Endothelial cell of umbilical vein (primary cell): Measurements from ENCODE around the gene FUZ. TPM values are rescaled to one million over a fixed set of nuclear protein-coding genes. Genes with fewer than 3 reads are reported as not detected.

ENCODE experiments used
- BruUV-seq: library from RNA; stranded (reverse); fragments of 400-500 nt; replicated peaks from 2 replicates; lab custom pipeline; 2021; lab: Mats Ljungman, UMichigan
- CTCF ChIA-PET: fragments of 300-600, 350-600 bp; sonication (Branson Sonifier 250); formaldehyde crosslinking; loops from one replicate; lab custom pipeline; 2021; ENCODE audit warnings: antibody characterized with exemption, inconsistent platforms; lab: Charles Lee
- POLR2A ChIA-PET: fragments of 300-600, 350-600 bp; sonication (Branson Sonifier 250); formaldehyde crosslinking; loops from one replicate; lab custom pipeline; 2021; ENCODE audit warnings: antibody characterized with exemption, inconsistent platforms; lab: Charles Lee
- DNase-seq: peaks from one replicate; pipeline ENCODE4 v3.0.0-alpha.2; 2011; ENCODE audit warnings: low read depth, low spot score
- FAIRE-seq: peaks from 2 replicates; lab custom pipeline; 2011; peaks lifted over from hg19 to GRCh38; lab: Jason Lieb, UNC
- H2AFZ ChIP-seq: 2 replicates; pipeline ENCODE4 v1.6.0; 2012; ENCODE audit warnings: low read depth, low read length, control low read depth, inconsistent platforms
- H3K27ac ChIP-seq: 2 replicates; pipeline ENCODE4 v1.5.1; 2011; ENCODE audit warnings: low read depth, mild to moderate bottlenecking, control low read depth, low read length, moderate library complexity; ENCODE audit not compliant: insufficient read depth
- H3K27me3 ChIP-seq, 2 experiments: 2 replicates each; pipeline versions ENCODE4 v1.6.0 to v1.6.1; 2011; ENCODE audit warnings: low read length in 2 of 2, mixed read lengths in 1 of 2; ENCODE audit not compliant: control insufficient read depth in 2 of 2, insufficient read depth in 2 of 2
- H3K36me3 ChIP-seq, 2 experiments: 2 replicates in 1 of 2; 3 replicates in 1 of 2; pipeline ENCODE4 v1.5.1; 2011; ENCODE audit warnings: low read length in 2 of 2, mild to moderate bottlenecking in 1 of 2, moderate library complexity in 1 of 2; ENCODE audit not compliant: control insufficient read depth in 2 of 2, insufficient read depth in 2 of 2; ENCODE audit errors: extremely low read depth in 1 of 2
- H3K4me1 ChIP-seq: 3 replicates; pipeline ENCODE4 v1.5.1; 2011; ENCODE audit warnings: mild to moderate bottlenecking, low read length; ENCODE audit not compliant: control insufficient read depth, insufficient read depth; ENCODE audit errors: extremely low read depth
- H3K4me2 ChIP-seq: 2 replicates; pipeline ENCODE4 v1.6.1; 2011; ENCODE audit warnings: low read length, control low read depth, mixed read lengths; ENCODE audit not compliant: insufficient read depth
- H3K4me3 ChIP-seq, 3 experiments: fragments of 200-600 bp in 1 of 3; sonication (generic), shearing (Covaris generic) in 1 of 3; replicated peaks in 1 of 3; 2 replicates each; pipeline ENCODE4 v1.5.1; 2011 to 2016; ENCODE audit warnings: control low read depth in 3 of 3, low read length in 3 of 3, mild to moderate bottlenecking in 2 of 3, inconsistent platforms in 1 of 3, low read depth in 1 of 3, moderate library complexity in 1 of 3; ENCODE audit not compliant: insufficient read depth in 1 of 3
- H3K79me2 ChIP-seq: 2 replicates; pipeline ENCODE4 v1.6.0; 2012; ENCODE audit warnings: low read length, inconsistent platforms; ENCODE audit not compliant: control insufficient read depth, insufficient read depth
- H3K9ac ChIP-seq: replicated peaks from 2 replicates; pipeline ENCODE3; 2011; ENCODE audit warnings: low read length, control low read depth; ENCODE audit not compliant: insufficient read depth; ENCODE audit errors: extremely low read depth
- H3K9me1 ChIP-seq: replicated peaks from 3 replicates; pipeline ENCODE4 v1.6.0; 2011; ENCODE audit warnings: mild to moderate bottlenecking, low read length; ENCODE audit not compliant: control insufficient read depth, insufficient read depth; ENCODE audit errors: extremely low read depth
- H3K9me3 ChIP-seq: replicated peaks from 2 replicates; pipeline ENCODE4 v1.5.1; 2012; ENCODE audit warnings: low read length, inconsistent platforms; ENCODE audit not compliant: control insufficient read depth, insufficient read depth
- H4K20me1 ChIP-seq: replicated peaks from 2 replicates; pipeline ENCODE3; 2011; ENCODE audit warnings: mild to moderate bottlenecking, low read length; ENCODE audit not compliant: control insufficient read depth, insufficient read depth; ENCODE audit errors: extremely low read depth
- EZH2 ChIP-seq: IDR thresholded peaks from 2 replicates; pipeline ENCODE4 v1.6.1; 2012; ENCODE audit warnings: borderline replicate concordance, low read depth, mild to moderate bottlenecking, moderate library complexity, low read length, inconsistent platforms; ENCODE audit not compliant: severe bottlenecking
- FOS ChIP-seq: IDR thresholded peaks from 2 replicates; pipeline ENCODE4 v1.6.1; 2011; ENCODE audit warnings: mild to moderate bottlenecking, low read length, moderate library complexity, borderline replicate concordance; ENCODE audit not compliant: insufficient read depth
- GATA2 ChIP-seq: IDR thresholded peaks from 2 replicates; pipeline ENCODE4 v1.7.0; 2011; ENCODE audit warnings: low read depth, mild to moderate bottlenecking, moderate library complexity, mixed read lengths, low read length; ENCODE audit not compliant: insufficient read length, insufficient read depth
- JUN ChIP-seq: IDR thresholded peaks from 2 replicates; pipeline ENCODE4 v1.6.1; 2011; ENCODE audit warnings: borderline replicate concordance, low read depth; ENCODE audit not compliant: insufficient read length, insufficient read depth
- MYC ChIP-seq: IDR thresholded peaks from one replicate; pipeline ENCODE4 v1.6.1; 2011; ENCODE audit warnings: mild to moderate bottlenecking, low read depth, low read length
- POLR2A ChIP-seq: IDR thresholded peaks from 2 replicates; pipeline ENCODE4 v1.6.1; 2012; ENCODE audit warnings: low read depth, mild to moderate bottlenecking, control low read depth, low read length
- POLR2AphosphoS5 ChIP-seq: IDR thresholded peaks from 2 replicates; pipeline ENCODE4 v1.6.1; 2012; ENCODE audit warnings: low read depth, mild to moderate bottlenecking, control low read depth, low read length, moderate library complexity; ENCODE audit not compliant: insufficient read depth
- dilution Hi-C: fragments of 300-500 bp; cut with MboI; formaldehyde crosslinking; loops from one replicate; pipeline ENCODE4 v1.15.0; 2019; ENCODE audit warnings: low sequenced_read_pairs; ENCODE audit not compliant: extremely low pct_ligation_motif_present
- intact Hi-C: fragments of 100-400 bp; cut with micrococcal nuclease; formaldehyde crosslinking; loops from one replicate; pipeline ENCODE4 v1.10.0; 2022
- polyA plus RNA-seq, 4 experiments: library from polyadenylated mRNA; depleted of rRNA in 3 of 4; stranded (reverse) in 3 of 4; unstranded in 1 of 4; fragments of >200 nt; gene quantifications; 2 replicates each; pipeline versions ENCODE4 v1.2.1 to v1.2.3, GENCODE V29; 2011 to 2012; ENCODE audit warnings: missing spikeins in 1 of 4
- total RNA-seq: library from RNA; stranded (reverse); gene quantifications from 2 replicates; pipeline ENCODE4 v1.2.3, GENCODE V29; 2021
- TF ChIP-seq, protein P1 (sequence below): IDR thresholded peaks from 2 replicates; pipeline ENCODE4 v1.6.1; 2011; ENCODE audit not compliant: insufficient read depth, insufficient read length
- TF ChIP-seq, protein P2 (sequence below), 2 donors: IDR thresholded peaks; 1 replicate in 1 of 2; 2 replicates in 1 of 2; pipeline ENCODE4 v1.5.1; 2011; ENCODE audit warnings: low read length in 2 of 2, mild to moderate bottlenecking in 2 of 2, moderate library complexity in 2 of 2, control low read depth in 1 of 2, inconsistent platforms in 1 of 2, low read depth in 1 of 2; ENCODE audit not compliant: insufficient read depth in 1 of 2; ENCODE audit errors: extremely low read depth in 1 of 2

The FUZ gene
- total and polyA plus RNA-seq, 2 donors (not counting 3 experiments of a cell fraction or from before 2014, with no cell fraction given) = 12.3 to 14.0 TPM

DNA sequence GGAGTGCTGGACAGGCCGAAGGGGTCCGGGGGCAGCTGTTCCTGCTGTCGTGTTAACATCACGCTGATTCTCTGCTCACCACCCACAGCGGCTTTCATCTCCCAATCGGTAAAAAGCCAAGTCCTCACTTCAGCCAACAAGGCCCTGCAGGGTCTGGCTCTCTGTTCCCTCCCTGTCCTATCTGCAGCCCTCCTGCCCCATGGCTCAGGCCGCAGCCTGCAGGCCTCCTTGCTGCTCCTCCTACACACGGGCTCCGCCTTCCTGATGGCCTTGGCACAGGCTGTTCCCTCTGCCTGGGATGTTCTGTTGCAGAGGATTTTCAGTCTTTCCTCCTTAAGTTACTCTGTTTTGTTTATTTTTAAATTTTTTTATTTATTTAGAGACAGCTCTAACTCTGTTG lies 22.2 kb downstream of the FUZ start:
- dilution Hi-C loops = no loop called here
- POLR2A ChIA-PET = no interaction called here

More for the DNA sequence above, 22.2 kb downstream of the FUZ start:
- Histone ChIP-seq H3K9me3 (no peaks in the 10 kb centered on the region), H3K36me3 (peaks cover 8 to 46% of the 10 kb centered on the region in 2 experiments), H3K4me2 (no peak overlapping the region), H3K9ac (no peak overlapping the region), H3K4me3 (no peak overlapping the region), H3K79me2 (no peaks in the 10 kb centered on the region), H3K27me3 (no peaks in the 10 kb centered on the region), H3K27ac (no peak overlapping the region), H3K9me1 (no peaks in the 10 kb centered on the region), H4K20me1 (no peaks in the 10 kb centered on the region), H2AFZ (no peak overlapping the region), H3K4me1 (no peaks in the 10 kb centered on the region)
- no TSS peak for BruUV-seq
- DNase-seq (no peak), FAIRE-seq (no peak)
- CTCF ChIA-PET = no interaction called here
- intact Hi-C loops = no loop called here
- TF ChIP-seq, protein P1, sequence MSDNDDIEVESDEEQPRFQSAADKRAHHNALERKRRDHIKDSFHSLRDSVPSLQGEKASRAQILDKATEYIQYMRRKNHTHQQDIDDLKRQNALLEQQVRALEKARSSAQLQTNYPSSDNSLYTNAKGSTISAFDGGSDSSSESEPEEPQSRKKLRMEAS = no peak
- TF ChIP-seq POLR2AphosphoS5 (no peak), MYC (no peak), GATA2 (no peak), EZH2 (no peak), JUN (no peak), POLR2A (no peak), FOS (no peak)
- TF ChIP-seq, protein P2, sequence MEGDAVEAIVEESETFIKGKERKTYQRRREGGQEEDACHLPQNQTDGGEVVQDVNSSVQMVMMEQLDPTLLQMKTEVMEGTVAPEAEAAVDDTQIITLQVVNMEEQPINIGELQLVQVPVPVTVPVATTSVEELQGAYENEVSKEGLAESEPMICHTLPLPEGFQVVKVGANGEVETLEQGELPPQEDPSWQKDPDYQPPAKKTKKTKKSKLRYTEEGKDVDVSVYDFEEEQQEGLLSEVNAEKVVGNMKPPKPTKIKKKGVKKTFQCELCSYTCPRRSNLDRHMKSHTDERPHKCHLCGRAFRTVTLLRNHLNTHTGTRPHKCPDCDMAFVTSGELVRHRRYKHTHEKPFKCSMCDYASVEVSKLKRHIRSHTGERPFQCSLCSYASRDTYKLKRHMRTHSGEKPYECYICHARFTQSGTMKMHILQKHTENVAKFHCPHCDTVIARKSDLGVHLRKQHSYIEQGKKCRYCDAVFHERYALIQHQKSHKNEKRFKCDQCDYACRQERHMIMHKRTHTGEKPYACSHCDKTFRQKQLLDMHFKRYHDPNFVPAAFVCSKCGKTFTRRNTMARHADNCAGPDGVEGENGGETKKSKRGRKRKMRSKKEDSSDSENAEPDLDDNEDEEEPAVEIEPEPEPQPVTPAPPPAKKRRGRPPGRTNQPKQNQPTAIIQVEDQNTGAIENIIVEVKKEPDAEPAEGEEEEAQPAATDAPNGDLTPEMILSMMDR (IDR thresholded peaks at IDR 0.05; ENCODE audit: extremely low read depth in 1 of 2, insufficient read depth in 1 of 2, low read depth in 1 of 2, low read length in 2 of 2) = no peak
